NCI-H2227 treated with DMSO at 0.1 percent for 48 hours (cell line): Measurements from ENCODE around the gene CRKL.
"Not testable (repeated sequence)": the region's sequence is repeated elsewhere in the genome, so short reads cannot be mapped to it uniquely, and the experiment has no call there.

Source experiments
- DNase-seq: peaks from one replicate; lab custom pipeline; 2025; lab: John Stamatoyannopoulos, UW

The CRKL gene

DNA sequence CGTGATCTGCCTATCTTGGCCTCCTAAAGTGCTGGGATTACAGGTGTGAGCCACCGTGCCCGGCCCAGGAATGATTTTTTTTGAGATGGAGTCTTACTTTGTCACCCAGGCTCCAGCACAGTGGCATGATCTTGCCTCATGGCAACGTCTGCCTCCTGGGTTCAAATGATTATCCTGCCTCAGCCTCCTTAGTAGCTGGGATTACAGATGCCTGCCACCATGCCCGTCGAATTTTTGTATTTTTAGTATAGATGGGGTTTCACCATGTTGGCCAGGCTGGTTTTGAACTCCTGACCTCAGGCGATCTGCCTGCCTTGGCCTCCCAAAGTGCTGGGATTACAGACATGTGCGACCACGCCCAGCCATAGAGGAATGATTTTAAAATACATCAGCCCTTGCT, 17.8 kb downstream of the CRKL start:
- not testable (repeated sequence) for DNase-seq

DNA sequence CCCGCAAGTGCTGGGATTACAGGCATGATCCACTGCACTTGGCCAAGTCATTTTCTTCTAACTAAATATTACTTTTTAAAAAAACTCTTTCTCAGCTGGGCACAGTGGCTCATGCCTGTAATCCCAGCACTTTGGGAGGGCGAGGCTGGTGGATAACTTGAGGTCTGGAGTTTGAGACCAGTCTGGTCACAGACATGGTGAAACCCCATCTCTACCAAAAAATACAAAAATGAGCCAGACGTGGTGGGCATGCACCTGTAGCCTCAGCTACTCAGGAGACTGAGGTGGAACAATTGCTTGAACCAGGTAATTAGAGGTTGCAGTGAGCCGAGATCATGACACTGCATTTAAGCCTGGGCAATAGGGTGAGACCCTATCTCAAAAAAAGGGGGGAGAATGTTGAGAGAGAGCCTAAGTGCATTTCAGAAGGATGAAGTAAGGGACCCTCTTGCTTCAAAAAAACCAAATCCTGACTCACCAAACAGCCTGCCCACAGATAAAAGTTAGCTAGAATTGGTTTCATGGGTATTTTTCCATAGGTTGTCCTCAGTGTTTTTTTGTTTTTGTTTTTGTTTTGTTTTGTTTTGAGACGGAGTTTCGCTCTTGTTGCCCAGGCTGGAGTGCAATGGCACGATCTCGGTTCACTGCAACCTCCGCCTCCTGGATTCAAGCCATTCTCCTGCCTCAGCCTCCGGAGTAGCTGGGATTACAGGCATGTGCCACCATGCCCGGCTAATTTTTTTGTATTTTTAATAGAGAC, 18.8 kb downstream of the CRKL start:
- DNase-seq, result not testable (repeated sequence)

DNA sequence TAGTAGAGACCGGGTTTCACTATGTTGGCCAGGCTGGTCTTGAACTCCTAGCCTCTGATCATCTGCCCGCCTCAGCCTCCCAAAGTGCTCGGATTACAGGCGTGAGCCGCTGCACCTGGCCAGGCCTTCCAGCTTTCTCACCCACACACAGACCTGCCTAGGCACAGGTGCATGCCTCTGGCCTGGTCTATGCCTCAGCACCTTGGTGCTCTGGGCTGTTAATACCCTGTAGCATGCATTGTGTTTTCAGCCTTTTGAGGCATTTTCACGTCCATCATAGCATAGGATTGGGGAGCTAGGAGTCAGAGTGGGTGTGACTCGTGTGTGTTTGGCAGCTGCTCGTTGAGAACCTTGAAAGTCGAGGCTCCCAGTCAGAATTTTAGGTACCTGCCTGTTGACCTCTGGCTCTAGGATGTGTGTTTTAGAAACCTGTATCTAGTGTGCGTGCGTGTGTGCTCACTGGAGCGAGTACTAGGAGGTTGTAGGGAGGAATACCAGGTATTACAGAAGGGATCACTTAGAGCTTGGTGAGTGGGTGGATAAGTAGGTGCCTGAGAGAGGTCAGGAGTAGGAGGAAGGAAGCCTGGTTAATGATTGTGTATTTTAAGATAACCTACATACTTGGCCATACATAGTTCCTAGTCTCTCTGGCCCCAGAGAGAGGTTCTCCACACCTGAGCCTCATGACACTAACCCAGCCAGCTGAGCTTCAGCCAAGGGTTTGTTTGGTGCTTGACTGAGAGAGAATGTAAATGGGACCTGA, 20.0 kb downstream of the CRKL start:
- no peak for DNase-seq

DNA sequence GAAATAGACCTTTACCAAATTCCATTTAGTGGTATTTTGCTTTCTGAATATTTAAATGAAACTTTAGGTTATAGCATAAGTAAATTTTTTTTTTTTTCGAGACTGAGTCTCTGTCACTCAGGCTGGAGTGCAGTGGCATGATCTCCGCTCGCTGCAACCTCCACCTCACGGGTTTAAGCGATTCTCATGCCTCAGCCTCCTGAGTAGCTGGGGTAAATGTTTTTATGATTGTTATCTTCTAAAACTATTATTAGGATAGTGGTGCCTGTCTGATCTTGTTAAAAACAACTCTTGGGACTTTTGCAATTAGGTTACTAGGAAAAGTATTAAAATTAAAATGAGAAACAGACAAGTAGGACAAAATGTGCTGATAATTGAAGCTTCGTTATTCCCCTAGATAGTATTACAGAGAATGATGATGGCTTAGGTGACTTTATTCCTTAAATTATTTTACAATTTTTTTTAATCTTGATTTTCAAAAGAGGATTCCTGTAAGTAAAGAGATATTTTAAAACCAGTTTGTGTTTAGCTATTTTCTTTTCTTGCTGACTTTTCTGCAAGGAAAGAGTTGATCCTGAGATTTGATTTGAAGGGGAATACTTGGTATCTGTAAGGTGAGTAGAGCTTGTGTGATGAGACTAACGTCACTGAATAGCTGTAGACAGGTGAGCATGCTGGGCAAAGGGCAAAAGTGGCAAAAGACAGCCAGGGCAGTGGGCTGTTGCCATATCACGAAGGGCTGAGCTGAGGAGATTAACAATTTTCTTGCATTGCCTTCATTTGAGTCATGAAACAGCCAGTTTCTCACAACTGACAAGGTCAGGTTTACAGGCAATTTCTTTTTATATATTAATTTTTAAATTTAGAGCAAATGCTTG, 20.8 kb downstream of the CRKL start:
- no peak for DNase-seq

DNA sequence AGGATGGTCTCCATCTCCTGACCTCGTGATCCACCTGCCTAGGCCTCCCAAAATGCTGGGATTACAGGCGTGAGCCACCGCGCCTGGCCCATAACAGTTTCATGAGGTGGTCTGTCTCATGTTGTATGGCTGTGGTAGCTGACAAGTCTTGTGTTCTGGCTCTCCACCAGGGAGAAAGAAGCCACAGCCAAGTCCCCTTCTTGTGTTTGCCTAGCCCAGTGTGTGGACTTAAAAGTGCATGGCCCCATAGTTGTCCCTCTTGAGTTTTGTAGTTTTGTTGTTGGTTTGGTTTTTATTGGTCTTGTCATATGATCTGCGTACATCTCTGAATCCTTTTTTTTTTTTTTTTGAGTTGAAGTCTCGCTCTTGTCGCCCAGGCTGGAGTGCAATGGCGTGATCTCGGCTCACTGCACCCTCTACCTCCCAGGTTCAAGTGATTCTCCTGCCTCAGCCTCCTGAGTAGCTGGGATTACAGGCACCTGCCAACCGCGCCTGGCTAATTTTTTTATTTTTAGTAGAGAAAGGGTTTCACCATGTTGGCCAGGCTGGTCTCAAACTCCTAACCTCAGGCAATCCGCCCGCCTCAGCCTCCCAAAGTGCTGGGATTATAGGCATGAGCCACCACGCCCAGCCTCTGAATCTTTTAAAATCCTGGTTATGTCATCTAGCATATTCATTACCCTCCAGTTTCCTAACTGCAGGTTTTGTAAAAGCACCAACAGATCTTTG, 22.4 kb downstream of the CRKL start:
- DNase-seq, result not testable (repeated sequence)

DNA sequence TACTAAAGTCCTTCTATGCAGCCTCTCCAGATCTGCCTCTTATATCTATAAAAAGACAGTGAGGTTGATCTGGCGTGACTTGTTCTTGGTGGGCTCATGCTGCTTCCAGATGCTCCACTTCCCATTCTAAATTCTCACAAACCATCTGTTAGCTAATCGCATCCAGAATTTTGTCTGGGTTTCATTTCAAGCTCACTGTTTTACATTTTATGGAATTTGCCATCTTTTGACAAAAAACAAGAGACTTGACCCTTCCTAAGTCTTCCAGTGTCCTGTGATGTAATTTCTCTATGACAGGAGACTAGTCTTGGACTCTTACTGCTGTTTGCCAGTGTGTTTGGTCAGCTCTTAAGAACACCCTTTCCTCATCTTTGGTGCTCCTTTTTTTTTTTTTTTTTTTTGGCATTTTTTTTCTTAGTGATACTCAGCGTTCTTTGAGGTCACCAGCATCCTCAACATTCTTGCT, 23.0 kb downstream of the CRKL start:
- no peak for DNase-seq

DNA sequence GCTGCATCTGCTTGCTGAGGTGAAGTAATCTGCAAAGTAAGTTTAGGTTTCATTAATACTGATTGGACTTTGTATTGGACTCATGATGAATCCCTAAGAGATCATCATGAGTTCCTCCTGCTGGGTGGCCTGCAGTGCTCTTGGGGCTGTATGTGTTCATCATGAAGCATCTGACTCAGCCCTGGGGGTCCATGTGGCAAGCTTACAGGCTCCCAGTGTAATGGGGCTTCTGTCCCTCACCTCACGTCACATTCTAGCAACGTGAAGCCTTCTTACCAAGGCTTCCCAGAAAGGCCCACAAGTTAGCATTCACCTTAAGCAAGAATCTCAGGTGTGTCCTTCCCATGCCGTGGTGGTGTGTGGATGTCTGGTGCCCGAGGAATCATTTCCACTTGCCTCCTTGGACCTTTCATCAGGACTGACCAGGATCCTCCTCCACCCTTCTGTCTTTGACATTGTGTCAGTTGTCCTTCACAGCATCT, 23.7 kb downstream of the CRKL start:
- DNase-seq, result no peak

DNA sequence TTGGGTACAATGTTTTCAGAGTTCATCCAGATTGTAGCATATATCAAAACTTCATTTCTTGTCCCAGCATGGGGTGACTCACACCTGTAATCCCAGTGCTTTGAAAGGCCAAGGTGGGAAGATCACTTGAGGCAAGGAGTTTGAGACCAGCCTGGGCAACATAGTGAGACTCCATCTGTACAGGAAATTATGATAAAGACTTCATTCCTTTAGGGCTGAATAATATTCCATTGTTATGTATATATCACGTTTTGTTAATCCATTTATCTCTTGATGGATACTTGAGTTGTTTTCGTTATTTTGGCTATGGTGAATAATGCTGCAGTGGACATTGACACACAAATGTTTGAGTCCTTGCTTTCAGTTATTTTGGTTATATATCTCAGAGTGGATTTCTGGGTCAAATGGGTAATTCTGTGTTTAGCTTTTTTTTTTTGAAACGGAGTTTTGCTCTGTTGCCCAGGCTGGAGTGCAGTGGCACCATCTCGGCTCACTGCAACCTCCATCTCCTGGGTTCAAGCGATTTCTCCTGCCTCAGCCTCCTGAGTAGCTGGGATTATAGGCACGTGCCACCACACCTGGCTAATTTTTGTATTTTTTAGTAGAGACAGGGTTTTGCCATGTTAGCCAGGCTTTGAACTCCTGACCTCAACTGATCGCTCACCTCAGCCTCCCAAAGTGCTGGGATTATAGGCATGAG, 25.1 kb downstream of the CRKL start:
- DNase-seq, result not testable (repeated sequence)

DNA sequence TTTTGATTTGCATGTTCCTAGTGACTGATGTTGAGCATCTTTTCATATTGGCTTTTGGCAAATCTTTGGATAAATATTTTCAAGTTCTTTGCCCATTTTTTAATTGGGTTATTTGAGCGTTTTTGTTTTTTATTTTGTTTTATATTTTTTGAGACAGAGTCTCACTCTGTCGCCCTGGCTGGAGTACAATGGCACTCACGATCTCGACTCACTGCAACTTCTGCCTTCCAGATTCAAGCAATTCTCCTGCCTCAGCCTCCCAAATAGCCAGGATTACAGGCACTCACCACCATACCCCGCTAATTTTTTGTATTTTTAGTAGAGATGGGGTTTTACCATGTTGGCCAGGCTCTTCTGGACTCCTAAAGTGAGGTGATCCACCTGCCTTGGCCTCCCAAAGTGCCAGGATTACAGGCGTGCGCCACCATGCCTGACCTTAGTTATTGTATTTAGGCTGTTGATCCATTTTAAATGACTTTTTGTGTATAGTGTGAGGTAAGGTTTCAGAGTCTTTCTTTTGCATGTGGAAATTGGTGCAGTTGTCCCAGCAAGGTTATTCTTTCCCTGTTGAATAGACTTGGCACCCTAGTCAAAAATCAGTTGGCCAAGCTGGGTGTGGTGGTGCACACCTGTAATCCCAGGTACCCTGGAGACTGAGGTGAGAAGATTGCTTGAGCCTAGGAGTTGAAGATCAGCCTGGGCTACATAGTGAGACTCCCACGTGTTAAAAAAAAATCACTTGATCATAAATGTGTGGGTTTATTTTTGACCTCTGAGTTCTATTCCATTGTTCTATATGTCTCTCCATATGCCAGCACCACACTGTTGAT, 26.1 kb downstream of the CRKL start:
- DNase-seq, result no peak

DNA sequence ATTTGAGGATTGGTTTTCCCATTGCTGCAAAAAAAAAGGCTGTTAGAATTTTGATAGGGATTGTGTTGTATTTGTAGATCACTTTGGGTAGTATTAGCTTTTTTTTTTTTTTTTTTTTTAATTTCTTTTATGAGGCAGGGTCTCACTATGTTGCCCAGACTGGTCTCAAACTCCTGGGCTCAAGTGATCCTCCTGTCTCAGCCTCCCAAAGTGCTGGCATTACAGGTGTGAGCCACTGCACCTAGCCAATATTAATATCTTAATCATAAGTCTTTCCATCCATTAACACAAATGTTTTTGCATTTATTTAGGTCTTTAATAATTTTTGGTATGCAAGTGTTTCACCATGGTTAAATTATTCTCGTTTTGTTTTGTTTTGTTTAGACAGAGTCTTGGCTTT, 26.8 kb downstream of the CRKL start:
- DNase-seq, result no peak

DNA sequence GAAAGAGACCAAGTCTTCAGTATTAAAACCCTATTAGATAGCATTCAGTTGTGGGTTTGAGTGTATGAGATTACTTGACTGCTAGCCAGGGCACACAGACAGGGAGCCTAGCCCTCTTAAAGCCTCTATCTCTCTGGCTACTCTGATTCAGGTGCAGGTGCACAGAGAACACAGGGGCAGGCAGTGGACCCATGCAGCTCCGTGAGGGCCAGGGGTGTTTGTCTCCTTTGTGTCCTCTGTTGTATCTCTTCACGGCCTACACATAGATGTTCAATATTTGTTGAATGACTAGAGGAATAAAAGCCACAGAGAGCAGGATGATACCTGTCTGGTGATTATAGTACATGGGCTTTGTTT, 28.3 kb downstream of the CRKL start:
- no peak for DNase-seq

DNA sequence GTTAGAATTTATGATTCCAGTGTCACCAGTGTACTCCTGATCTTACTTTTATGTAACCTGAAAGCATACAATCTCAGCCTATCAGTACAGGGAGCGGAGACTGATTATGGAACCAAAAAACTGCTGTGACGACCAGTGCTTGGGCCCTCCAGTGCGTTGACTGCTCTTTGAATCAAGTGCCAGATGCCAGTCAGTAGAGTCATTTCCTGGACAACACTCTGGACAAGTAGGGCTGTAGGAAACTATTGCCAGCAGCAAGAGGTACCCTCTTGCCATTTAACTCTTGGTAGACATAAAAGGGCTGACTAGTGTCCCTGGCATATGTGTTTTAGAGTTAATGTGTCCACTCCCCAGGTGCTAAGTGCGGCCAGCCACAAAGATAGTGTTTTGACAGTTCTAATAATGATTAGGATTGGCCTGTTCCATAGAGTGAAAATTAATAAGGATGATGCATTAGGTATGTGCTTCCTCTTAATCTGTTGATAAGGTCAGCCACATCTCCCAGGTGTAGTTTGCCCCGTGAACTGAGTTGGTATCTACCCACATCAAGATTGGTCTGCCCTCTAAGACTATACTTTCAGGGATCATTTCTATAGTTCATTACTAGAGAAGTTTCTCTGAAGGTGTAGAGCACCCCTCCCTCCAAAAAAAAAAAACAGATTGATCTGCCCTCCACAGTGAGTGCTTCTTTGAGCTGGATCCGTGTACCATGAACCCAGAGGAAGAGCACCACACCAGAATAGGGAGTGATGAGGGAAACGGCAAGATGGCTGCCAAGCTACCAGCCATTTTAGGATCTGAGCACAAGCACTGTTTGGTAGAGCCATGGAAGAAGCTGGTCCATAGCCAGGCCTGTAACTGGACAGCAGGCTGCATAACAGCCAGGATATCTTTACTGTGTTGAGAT, 29.1 kb downstream of the CRKL start:
- DNase-seq, result no peak

DNA sequence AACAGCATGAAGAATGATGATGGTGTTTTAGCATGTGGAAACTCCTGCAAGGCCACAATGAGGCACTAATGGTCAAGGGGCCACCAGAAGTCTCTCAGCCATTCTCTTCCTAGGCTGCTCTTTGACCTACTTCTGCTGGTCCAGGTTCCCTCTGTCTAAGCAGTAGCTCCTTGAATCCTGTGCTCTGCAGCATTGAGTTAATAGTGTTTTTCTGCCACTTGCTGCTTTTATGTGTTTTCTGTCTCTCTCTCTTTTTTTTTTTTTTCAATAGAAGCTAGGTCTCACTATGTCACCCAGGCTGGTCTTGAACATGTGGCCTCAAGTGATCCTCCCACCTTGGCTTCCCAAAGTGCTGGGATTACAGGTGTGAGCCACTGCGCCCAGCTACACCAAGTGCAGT, 29.8 kb downstream of the CRKL start:
- no peak for DNase-seq

DNA sequence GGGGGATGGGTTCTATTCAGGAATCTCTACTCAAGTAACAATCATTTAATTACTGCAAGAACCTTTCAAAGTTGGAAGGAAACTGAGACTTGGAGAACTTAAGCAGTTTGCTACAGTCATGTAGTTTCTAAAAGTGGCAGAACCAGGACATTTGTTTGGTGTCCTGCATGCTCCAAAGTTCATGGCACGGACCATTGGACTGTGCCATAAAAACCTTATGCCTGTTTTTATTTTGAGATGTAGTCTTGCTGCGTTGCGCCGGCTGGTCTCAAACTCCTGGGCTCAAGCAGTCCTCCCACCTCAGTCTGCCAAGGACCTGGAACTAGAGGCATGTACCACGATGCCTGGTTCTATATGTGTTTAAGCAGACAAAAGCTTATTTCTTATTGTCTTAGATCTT, 31.2 kb downstream of the CRKL start:
- DNase-seq, result no peak

DNA sequence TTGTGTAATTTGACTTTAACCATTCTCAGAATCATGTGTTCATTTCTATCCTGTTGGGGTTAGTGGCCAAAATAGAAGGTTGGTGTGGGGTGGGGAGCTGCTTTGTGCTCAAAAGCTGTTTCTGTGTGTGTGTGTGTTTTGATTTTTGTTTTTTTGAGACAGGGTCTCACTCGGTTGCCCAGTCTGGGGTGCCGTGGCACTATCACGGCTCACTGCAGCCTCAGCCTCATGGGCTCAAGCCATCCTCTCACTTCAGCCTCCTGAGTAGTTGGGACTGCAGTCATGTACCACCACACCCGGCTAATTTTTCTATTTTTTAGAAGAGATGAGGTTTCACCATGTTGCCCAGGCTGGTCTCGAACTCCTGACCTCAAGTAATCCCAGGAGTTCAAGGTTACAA, 31.8 kb downstream of the CRKL start:
- no peak for DNase-seq

DNA sequence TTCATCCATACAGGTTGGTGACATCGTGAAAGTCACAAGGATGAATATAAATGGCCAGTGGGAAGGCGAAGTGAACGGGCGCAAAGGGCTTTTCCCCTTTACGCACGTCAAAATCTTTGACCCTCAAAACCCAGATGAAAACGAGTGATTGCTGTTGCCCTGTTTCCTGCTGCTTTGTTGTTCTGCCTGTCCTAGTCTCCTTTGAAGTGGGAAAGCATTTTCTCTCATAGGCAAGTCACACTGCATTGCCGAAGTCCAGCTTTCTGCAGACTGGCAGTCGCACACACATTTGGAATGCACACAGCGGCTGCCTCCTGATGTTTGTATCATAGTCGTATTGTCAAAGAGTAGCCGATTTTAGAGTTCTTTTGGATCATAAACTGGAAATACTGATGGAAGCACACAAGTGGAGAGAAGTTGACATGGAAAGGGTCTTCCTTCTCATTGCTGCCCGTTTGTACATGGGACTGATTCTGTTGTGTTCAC, 32.5 kb downstream of the CRKL start:
- DNase-seq, result no peak

DNA sequence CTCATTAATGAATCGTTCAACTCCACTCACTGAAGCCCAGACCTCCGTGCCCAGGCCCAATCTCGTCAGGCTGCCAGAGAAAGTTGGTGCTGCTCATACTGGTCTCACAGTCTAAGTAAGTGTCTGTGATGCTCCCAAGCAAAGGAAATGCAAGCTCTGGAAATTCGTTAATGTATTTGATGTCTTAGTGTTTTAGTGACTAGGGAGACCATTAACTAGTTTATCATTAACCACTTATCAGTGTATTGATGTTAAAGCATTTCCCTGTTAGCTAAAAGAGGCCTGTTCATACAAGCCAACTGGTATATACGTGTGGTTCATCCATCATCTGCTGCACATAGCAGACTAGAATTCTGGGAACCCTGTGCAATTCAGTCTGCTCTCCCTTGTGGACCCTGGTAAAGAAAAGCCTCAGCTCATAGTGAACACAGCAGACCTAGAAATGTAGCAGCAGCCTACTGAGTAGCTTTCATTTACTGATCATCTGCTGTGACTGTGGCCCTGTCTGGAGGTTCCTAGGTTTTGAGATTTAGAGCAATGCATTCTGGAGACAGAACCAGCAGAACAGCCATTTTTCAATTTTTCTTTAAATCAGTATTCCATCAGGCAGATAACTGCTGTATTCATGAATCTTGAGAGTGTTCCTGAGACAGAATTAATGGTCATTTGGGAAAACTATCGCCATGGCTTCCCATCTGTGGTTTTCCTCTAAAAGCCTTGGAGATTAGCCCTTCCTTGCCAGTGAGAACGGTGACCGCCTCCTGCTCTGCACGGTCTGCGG, 34.1 kb downstream of the CRKL start:
- DNase-seq, result no peak

DNA sequence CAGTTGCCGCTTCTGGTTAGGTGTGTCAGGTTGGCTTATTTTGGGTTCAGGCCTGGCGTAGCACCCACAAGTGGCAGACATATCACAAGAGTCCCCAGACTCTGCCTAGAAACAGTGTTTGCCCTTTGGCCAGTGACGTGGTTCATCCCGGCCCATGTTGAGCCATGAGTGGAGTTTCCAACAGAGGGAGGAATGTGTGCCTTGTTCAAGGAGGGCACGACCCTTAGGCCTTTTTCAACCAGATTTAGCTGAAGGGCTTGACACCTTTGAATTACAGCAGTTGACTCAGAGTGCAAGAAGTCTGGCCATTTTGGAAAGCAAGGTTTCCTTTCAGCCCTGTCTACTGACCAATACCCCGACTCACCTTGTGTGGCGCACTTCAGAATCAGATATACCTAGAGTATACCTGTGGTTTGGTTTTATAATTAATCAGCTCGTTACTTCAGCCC, 34.7 kb downstream of the CRKL start:
- DNase-seq, result no peak
